ENCODE data around the gene TSEN15. TPM values are rescaled to one million over a fixed set of nuclear protein-coding genes. Genes with fewer than 3 reads are reported as not detected.
A peak's percentile ranks its signal among the peaks of the same experiment; 100 is the strongest.

TSEN15 gene
- total and polyA plus RNA-seq, 9 of the 15 experiments (the other 6 are each of a cell fraction or from before 2014, with no cell fraction given): 25.6 to 121 (median 91.3) TPM

DNA sequence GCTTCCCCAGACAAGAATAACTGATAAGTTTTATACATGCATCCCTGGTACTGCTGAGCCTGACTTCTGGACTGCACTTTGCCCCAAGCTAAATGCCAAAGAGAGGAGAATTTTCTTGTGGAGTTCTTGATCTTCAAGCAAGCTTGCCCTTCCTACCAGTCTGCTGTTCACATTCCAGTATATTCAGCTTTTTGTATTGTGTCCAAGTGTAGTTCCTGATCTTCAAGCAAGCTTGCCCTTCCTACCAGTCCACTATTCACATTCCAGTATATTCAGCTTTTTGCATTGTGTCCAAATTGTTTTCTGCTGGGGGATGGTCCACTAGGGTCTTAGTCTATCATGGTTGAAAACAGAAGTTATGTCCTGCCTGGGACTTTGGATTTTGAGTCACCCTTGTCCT is 894 bp upstream of the TSEN15 start:
- DNase-seq (ENCODE audit: extremely low read depth in 1 of 4, low spot score in 3 of 4) (no peak), ATAC-seq (no peak), FAIRE-seq (peak; percentile 77)
- Histone ChIP-seq H3K4me1 (replicated peaks in 1 of 2; ENCODE audit: control insufficient read depth in 2 of 2, insufficient read depth in 2 of 2, low read length in 2 of 2) (peaks cover 0 to 21% of the 10 kb centered on the region in 2 experiments; a peak in 4 of 5 replicates), H3K36me3 (ENCODE audit: control insufficient read depth, insufficient read depth, low read length) (peaks cover 23% of the 10 kb centered on the region), H3K9me1 (ENCODE audit: control insufficient read depth, insufficient read depth, low read length) (no peaks in the 10 kb centered on the region), H3K4me3 (peak overlapping the region; percentile 75; the same call in 1 of the 2 replicates), H3K9ac (ENCODE audit: insufficient read depth in 1 of 2, low read depth in 2 of 2, low read length in 2 of 2) (peak overlapping the region; percentile 95 to 99; a peak in 3 of 4 replicates), H3K4me2 (ENCODE audit: insufficient read depth, low read length) (peak overlapping the region; percentile 97), H3K9me3 (replicated peaks; ENCODE audit: control insufficient read depth, insufficient read depth, low read depth, low read length) (peaks cover 4% of the 10 kb centered on the region; the same call in 1 of the 2 replicates), H3K27ac (ENCODE audit: extremely low read depth, low read depth, low read length) (peak overlapping the region; percentile 98), H3K27me3 (ENCODE audit: control insufficient read depth in 2 of 2, insufficient read depth in 2 of 2, low read length in 2 of 2) (no peaks in the 10 kb centered on the region), H2AFZ (ENCODE audit: low read depth, low read length) (peak overlapping the region; percentile 95), H4K20me1 (replicated peaks; ENCODE audit: control insufficient read depth, insufficient read depth, low read length) (no peaks in the 10 kb centered on the region), H3K79me2 (ENCODE audit: control insufficient read depth, insufficient read depth, low read length) (peaks cover 48% of the 10 kb centered on the region)
- in situ Hi-C loops (cut with MboI) (no loop called here), intact Hi-C loops (cut with micrococcal nuclease) (loop anchor here (5.0 to 10.0 kb wide), 2 partner anchors 58 to 416 kb away; partner anchors contain the start of gene ARPC5)
- ChIA-PET CTCF (ENCODE audit: low intra/inter-chr PET ratio) (no interaction called here), POLR2A (interaction anchor here (0.6 to 2.9 kb wide), 8 partner anchors 9 to 112 kb away, joined by 3 to 21 read pairs (median 8); partner anchors contain the start of gene COLGALT2)
- no TSS peak for BruUV-seq (replicated peaks)
- TF ChIP-seq NR2C1 (IDR thresholded peaks at IDR 0.05) (no peak), NR2C1 (tag; IDR thresholded peaks at IDR 0.05) (no peak), ZKSCAN8 (CRISPR knock-in tag; IDR thresholded peaks at IDR 0.05) (0 out of 2 replicates have a peak, but pooled peaks have one; percentile 78), HEY1 (CRISPR knock-in tag; IDR thresholded peaks at IDR 0.05; ENCODE audit: borderline replicate concordance) (0 out of 2 replicates have a peak, but pooled peaks have one; percentile 22), ZNF165 (CRISPR knock-in tag; IDR thresholded peaks at IDR 0.05; ENCODE audit: borderline replicate concordance) (no peak), ELF1 (tag; IDR thresholded peaks at IDR 0.05) (peak; percentile 35; the same call in 1 of the 2 replicates), HDAC2 (IDR thresholded peaks at IDR 0.05) (no peak), GMEB1 (CRISPR knock-in tag; IDR thresholded peaks at IDR 0.05) (no peak), ZNF347 (CRISPR knock-in tag; IDR thresholded peaks at IDR 0.05; ENCODE audit: low read depth) (no peak), NR2F6 (CRISPR knock-in tag; IDR thresholded peaks at IDR 0.05) (no peak), ZNF644 (tag; IDR thresholded peaks at IDR 0.05; ENCODE audit: low read depth) (no peak), KLF13 (tag; IDR thresholded peaks at IDR 0.05; ENCODE audit: borderline replicate concordance, low read depth) (no peak), PHB2 (IDR thresholded peaks at IDR 0.05; ENCODE audit: low read depth) (no peak), HINFP (tag; conservative IDR thresholded peaks at IDR 0.05; ENCODE audit: low read depth) (no peak), JUN (IDR thresholded peaks at IDR 0.05; ENCODE audit: borderline replicate concordance, low read depth, low read length) (no peak), JUN (CRISPR knock-in tag; IDR thresholded peaks at IDR 0.05; ENCODE audit: borderline replicate concordance) (no peak), KLF6 (CRISPR knock-in tag; IDR thresholded peaks at IDR 0.05; ENCODE audit: borderline replicate concordance) (no peak), SRSF9 (IDR thresholded peaks at IDR 0.05; ENCODE audit: borderline replicate concordance, low read depth, low read length) (no peak), SMAD3 (CRISPR knock-in tag; conservative IDR thresholded peaks at IDR 0.05) (no peak)

Data from K562 (cell line).